Measurements from ENCODE around the gene UGGT2.

GRCh38 chr13:96091164-96092117 lies 38.2 kb upstream of the UGGT2 start:
- TF ChIP-seq HOXA7 (CRISPR knock-in tag; IDR thresholded peaks at IDR 0.05) = no peak
- TF ChIP-seq SMC3 (IDR thresholded peaks at IDR 0.05) = no peak

Data from A549 (cell line).